Testis (tissue), 2 donors: ENCODE data around the gene LRG1.

ENCODE experiments used
- POLR2A ChIP-seq: fragments of 450-650 bp; IDR thresholded peaks from one replicate; pipeline ENCODE4 v1.6.1; 2017; ENCODE audit warnings: antibody characterized with exemption, mild to moderate bottlenecking, moderate library complexity
- TF ChIP-seq, protein P1 (sequence below), 3 experiments: fragments of 450-650 bp in 2 of 3; fragments of 200-600 bp in 1 of 3; sonication (generic) in 1 of 3; IDR thresholded peaks; one replicate each; pipeline ENCODE4 v1.5.1; 2016 to 2019; ENCODE audit warnings: antibody characterized with exemption in 3 of 3, mild to moderate bottlenecking in 2 of 3, moderate library complexity in 1 of 3

DNA sequence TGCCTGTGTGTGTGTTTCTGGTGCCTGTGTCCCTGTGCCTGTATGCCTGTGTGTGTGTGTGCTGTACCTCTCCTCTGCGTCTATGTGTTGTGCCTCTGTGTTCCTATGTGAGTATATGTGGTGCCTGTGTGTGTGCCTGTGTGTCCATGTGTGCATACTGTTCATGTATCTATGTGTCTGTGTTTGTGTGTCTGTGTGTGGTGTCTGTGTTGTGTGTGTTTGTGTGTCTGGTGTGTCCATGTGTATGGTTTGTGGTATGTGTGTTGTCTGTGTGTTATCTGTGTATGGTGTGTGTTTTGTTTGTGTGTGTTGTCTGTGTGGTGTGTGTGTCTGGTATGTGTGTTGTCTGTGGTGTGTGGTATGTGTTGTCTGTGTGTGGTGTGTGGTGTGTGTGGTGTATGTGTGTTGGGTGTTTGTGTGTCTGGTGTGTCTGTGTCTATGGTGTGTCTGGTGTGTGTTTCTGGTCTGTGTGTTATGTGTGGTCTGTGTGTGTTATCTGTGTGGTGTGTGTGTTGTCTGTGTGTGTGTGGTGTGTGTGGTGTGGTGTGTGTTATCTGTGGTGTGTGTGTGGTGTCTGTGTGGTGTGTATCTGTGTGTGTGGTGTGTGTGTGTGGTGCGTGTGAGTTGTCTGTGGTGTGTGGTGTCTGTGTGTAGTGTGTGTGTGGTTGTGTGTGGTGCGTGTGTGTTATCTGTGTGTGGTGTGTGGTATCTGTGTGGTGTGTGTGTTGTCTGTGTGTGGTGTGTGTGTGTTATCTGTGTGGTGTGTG is 47.3 kb downstream of the LRG1 start:
- TF ChIP-seq, protein P1, sequence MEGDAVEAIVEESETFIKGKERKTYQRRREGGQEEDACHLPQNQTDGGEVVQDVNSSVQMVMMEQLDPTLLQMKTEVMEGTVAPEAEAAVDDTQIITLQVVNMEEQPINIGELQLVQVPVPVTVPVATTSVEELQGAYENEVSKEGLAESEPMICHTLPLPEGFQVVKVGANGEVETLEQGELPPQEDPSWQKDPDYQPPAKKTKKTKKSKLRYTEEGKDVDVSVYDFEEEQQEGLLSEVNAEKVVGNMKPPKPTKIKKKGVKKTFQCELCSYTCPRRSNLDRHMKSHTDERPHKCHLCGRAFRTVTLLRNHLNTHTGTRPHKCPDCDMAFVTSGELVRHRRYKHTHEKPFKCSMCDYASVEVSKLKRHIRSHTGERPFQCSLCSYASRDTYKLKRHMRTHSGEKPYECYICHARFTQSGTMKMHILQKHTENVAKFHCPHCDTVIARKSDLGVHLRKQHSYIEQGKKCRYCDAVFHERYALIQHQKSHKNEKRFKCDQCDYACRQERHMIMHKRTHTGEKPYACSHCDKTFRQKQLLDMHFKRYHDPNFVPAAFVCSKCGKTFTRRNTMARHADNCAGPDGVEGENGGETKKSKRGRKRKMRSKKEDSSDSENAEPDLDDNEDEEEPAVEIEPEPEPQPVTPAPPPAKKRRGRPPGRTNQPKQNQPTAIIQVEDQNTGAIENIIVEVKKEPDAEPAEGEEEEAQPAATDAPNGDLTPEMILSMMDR (IDR thresholded peaks at IDR 0.05), result no peak
- no peak for TF ChIP-seq POLR2A
